Activated naive CD4-positive, alpha-beta T cell treated with anti-CD3 and anti-CD28 coated beads, Interleukin-2, amount 50 U/mL, for 72 hours (primary cell): ENCODE measurements around the gene TSNAX. TPM values are rescaled to one million over a fixed set of nuclear protein-coding genes. Genes with fewer than 3 reads are reported as not detected.
"Not testable (repeated sequence)": the region's sequence is repeated elsewhere in the genome, so short reads cannot be mapped to it uniquely, and the experiment has no call there.

ENCODE experiments used
- ATAC-seq, 2 donors: fragments of 150-1000 bp; cut with Tn5 transposase; 2 replicates each; pipeline ENCODE4 v1.10.0; 2021; ENCODE audit warnings: mild to moderate bottlenecking in 2 of 2, moderate library complexity in 2 of 2
- DNase-seq, 2 donors: peaks; one replicate each; pipeline ENCODE4 v3.0.0; 2021 to 2022; ENCODE audit warnings: low spot score in 2 of 2
- H3K27ac Mint-ChIP-seq, 2 donors: one replicate each; pipeline ENCODE4 v1.8.0; 2022; ENCODE audit warnings: mild to moderate bottlenecking in 2 of 2, mixed read lengths in 2 of 2
- H3K36me3 Mint-ChIP-seq, 2 donors: one replicate each; pipeline ENCODE4 v1.8.0; 2022; ENCODE audit warnings: mixed read lengths in 2 of 2
- H3K9me3 Mint-ChIP-seq, 2 donors: one replicate each; pipeline ENCODE4 v1.8.0; 2022; ENCODE audit warnings: mixed read lengths in 2 of 2
- total RNA-seq, 2 donors: library from RNA; stranded (reverse); gene quantifications; one replicate each; pipeline ENCODE4 v1.2.3, GENCODE V29; 2022

The TSNAX gene
- total RNA-seq, 2 donors from 2014 or later = 22.3 to 34.3 TPM

- peak overlapping the region in 1 of 2 donors; percentile 22 for H3K27ac Mint-ChIP-seq
- ATAC-seq (no peak), DNase-seq (no peak)
- no peaks in the 10 kb centered on the region for H3K9me3 Mint-ChIP-seq
- no peaks in the 10 kb centered on the region for H3K36me3 Mint-ChIP-seq
Measured at GRCh38 chr1:231576804-231577718, 48.6 kb downstream of the TSNAX start.

GRCh38 chr1:231580874-231581273 lies 52.4 kb downstream of the TSNAX start:
- H3K9me3 Mint-ChIP-seq = no peaks in the 10 kb centered on the region
- DNase-seq (no peak), ATAC-seq (no peak)
- no peaks in the 10 kb centered on the region for H3K36me3 Mint-ChIP-seq
- no peak overlapping the region for H3K27ac Mint-ChIP-seq

DNA sequence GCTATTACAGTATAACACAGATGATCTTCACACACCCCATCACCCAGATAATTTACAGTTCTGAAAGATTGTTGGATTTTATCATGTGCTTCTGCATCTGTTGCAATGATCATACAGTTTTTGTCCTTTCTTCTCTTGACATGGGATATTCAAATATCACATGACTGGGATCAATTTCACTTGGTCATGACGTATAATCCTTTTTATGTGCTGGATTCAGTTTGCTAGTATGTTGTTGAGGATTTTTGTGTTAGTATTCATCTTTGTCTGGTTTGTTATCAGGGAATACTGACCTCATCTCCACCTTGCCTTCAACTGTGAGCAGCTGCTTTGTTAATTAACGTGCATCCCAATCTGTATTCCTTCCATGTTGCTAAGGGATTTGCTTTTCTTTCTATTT lies 53.4 kb downstream of the TSNAX start:
- H3K27ac Mint-ChIP-seq = no peak overlapping the region
- no peak for DNase-seq
- no peak for ATAC-seq
- no peaks in the 10 kb centered on the region for H3K36me3 Mint-ChIP-seq
- no peaks in the 10 kb centered on the region for H3K9me3 Mint-ChIP-seq

DNA sequence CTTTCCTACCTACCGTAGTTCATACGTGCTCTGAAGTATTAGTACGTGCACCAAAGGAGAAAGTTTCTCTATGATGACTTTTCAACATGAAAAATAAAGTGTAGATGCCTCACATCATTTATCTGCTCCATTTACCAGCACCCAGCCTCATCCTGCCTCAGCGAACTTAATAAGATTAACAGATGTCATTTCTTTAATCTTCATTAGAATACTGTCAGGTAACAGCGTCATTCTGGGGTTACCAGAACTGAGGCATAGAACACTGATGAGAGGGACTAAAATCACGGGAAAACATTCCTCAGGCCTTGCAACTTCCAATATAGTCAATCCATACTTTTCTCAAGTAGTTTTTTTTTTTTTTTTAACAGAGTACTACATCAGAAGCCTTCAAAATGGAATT lies 54.9 kb downstream of the TSNAX start:
- no peaks in the 10 kb centered on the region for H3K36me3 Mint-ChIP-seq
- no peak overlapping the region for H3K27ac Mint-ChIP-seq
- ATAC-seq (no peak), DNase-seq (no peak)
- H3K9me3 Mint-ChIP-seq = no peaks in the 10 kb centered on the region

DNA sequence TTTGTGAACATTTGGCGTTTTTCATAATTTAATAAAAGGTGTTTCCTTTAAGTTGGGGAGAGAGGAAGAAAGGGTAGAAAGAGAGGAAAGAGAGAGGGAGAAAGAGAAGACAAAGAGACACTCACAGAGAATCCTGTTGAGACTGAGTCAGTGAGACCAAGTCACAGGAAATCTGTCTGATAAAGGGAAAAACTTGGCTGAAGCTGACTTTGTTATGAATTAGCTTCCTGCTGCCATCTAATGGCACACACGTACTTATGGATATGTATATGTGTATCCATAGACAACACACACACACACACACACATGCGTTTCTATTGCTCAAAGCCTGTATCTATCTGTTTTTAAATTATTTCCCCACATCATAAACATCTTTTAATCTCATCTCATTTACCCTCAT lies 55.6 kb downstream of the TSNAX start:
- DNase-seq (no peak), ATAC-seq (peak in 1 of 2 donors; percentile 54)
- Mint-ChIP-seq H3K36me3 (no peaks in the 10 kb centered on the region), H3K27ac (peak overlapping the region in 1 of 2 donors; percentile 18), H3K9me3 (no peaks in the 10 kb centered on the region)

- Mint-ChIP-seq H3K27ac (peak overlapping the region in 1 of 2 donors; percentile 18), H3K36me3 (no peaks in the 10 kb centered on the region), H3K9me3 (no peaks in the 10 kb centered on the region)
- ATAC-seq = no peak
- no peak for DNase-seq
Measured at GRCh38 chr1:231584921-231585320, 56.5 kb downstream of the TSNAX start.

- peak; percentile 79 to 82 for ATAC-seq
- no peaks in the 10 kb centered on the region for H3K36me3 Mint-ChIP-seq
- no peaks in the 10 kb centered on the region for H3K9me3 Mint-ChIP-seq
- DNase-seq = peak in 1 of 2 donors; percentile 28
- H3K27ac Mint-ChIP-seq = no peak overlapping the region
Measured at GRCh38 chr1:231590453-231591198, 62.2 kb downstream of the TSNAX start.

GRCh38 chr1:231591466-231591865 lies 63.0 kb downstream of the TSNAX start:
- H3K9me3 Mint-ChIP-seq = no peaks in the 10 kb centered on the region
- ATAC-seq (no peak), DNase-seq (no peak)
- no peak overlapping the region for H3K27ac Mint-ChIP-seq
- H3K36me3 Mint-ChIP-seq = no peaks in the 10 kb centered on the region

GRCh38 chr1:231592809-231593208 lies 64.3 kb downstream of the TSNAX start:
- H3K9me3 Mint-ChIP-seq = no peaks in the 10 kb centered on the region
- H3K36me3 Mint-ChIP-seq = no peaks in the 10 kb centered on the region
- ATAC-seq (no peak), DNase-seq (no peak)
- no peak overlapping the region for H3K27ac Mint-ChIP-seq

DNA sequence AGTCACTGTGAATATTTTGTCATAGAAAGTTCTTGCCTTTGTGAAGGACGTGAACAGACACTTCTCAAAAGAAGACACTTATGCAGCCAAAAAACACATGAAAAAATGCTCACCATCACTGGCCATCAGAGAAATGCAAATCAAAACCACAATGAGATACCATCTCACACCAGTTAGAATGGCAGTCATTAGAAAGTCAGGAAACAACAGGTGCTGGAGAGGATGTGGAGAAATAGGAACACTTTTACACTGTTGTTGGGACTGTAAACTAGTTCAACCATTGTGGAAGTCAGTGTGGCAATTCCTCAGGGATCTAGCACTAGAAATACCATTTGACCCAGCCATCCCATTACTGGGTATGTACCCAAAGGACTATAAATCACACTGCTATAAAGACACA lies 64.8 kb downstream of the TSNAX start:
- not testable (repeated sequence) for H3K9me3 Mint-ChIP-seq, DNase-seq, ATAC-seq, H3K27ac Mint-ChIP-seq, H3K36me3 Mint-ChIP-seq

DNA sequence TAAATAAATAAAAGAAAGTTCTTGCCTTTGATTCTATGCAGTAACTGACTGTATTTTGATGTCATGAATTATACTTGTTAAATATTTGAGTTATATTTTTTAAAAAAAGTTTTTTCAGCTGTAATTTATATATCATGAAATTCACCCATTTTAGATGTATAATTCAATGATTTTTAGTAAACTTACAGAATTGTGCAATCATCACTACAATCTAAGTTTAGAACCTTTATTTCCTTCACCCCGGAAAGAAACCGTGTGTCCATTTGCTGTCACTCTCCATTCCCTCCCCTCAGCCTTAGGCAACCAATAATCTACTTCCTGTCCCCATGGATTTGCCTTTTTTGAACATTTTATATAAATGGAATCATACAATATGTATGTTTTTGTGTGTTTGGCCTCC lies 65.7 kb downstream of the TSNAX start:
- Mint-ChIP-seq H3K9me3 (no peaks in the 10 kb centered on the region), H3K27ac (no peak overlapping the region), H3K36me3 (no peaks in the 10 kb centered on the region)
- no peak for ATAC-seq
- DNase-seq = no peak

DNA sequence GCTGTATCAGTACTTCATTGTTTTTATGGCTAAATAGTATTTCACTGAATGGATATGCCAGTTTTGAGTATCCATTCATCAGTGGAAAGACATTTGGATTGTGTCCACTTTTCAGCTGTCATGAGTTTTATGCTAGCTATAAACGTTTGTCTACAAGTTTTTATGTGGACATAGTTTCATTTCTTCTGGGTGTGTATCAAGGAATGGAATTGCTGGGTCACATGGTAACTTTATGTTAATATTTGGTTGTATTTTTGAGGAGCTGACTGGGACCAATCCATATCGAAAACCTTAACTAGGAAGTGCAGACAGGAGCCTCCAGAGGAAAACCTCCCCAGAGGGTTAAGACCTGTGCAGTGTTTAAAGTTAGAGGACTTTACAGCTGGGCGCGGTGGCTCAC lies 66.3 kb downstream of the TSNAX start:
- no peak for DNase-seq
- no peak overlapping the region for H3K27ac Mint-ChIP-seq
- H3K9me3 Mint-ChIP-seq = no peaks in the 10 kb centered on the region
- H3K36me3 Mint-ChIP-seq = no peaks in the 10 kb centered on the region
- no peak for ATAC-seq

GRCh38 chr1:231596337-231596791 lies 67.9 kb downstream of the TSNAX start:
- DNase-seq (no peak), ATAC-seq (no peak)
- no peaks in the 10 kb centered on the region for H3K9me3 Mint-ChIP-seq
- peak overlapping the region in 1 of 2 donors; percentile 65 for H3K27ac Mint-ChIP-seq
- no peaks in the 10 kb centered on the region for H3K36me3 Mint-ChIP-seq

- H3K9me3 Mint-ChIP-seq = no peaks in the 10 kb centered on the region
- no peaks in the 10 kb centered on the region for H3K36me3 Mint-ChIP-seq
- no peak for DNase-seq
- no peak overlapping the region for H3K27ac Mint-ChIP-seq
- no peak for ATAC-seq
Measured at GRCh38 chr1:231597971-231598370, 69.5 kb downstream of the TSNAX start.

GRCh38 chr1:231600458-231600976 lies 72.0 kb downstream of the TSNAX start:
- no peak for ATAC-seq
- no peaks in the 10 kb centered on the region for H3K9me3 Mint-ChIP-seq

DNA sequence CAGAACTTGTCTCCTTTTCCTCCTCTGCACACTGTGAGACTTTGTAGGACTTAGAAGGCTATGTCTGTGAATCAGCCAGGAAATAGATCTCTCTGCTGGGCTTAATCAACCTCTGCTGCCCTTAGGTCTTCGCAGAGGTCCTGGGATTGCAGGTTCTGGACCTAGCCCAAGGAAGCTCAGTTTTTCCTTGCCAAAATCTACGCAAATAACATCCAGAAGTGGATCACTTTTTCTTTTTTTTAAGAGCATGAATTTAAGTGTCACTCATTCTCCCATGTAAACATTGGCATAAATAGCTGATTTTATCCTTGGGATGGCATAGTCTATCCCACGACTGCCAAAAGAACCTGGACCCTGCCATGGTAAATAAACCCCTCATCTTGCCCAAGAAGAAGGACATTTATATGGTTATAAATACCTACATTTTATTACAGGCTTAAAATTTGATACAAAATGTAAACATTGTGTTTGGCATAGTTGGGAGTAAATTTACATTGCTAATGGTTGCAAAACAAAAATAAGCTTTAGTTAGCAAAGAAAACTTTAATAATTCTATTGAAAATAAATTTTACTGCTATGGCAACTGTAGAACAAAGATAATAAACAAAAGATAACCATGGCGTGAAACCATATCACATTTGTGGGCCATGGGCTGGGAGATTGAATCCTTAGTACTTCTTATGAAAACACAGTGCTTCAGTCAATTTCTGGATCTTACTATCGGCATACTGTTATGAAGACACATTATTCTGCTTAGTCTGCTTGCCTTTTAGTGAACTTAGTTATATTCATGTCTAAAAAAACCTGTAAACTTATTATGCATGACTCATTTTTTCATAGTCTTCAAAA lies 73.6 kb downstream of the TSNAX start:
- no peaks in the 10 kb centered on the region for H3K36me3 Mint-ChIP-seq
- no peak overlapping the region for H3K27ac Mint-ChIP-seq
- ATAC-seq (no peak), DNase-seq (no peak)
- no peaks in the 10 kb centered on the region for H3K9me3 Mint-ChIP-seq

More at GRCh38 chr1:231600458-231600976, 72.0 kb downstream of the TSNAX start:
- Mint-ChIP-seq H3K27ac (no peak overlapping the region), H3K36me3 (no peaks in the 10 kb centered on the region)
- DNase-seq = no peak

DNA sequence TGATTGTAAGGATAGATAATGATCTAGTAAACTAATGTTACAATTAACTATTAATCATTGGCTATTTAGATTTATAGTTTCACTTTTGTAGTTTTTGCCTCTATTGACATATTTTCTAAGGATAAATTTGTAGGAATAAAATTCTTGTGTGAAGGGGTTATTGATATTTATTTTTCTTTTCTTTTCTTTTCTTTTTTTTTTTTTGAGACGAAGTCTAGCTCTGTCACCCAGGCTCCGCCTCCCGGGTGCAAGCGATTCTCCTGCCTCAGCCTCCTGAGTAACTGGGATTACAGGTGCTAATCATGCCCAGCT lies 74.2 kb downstream of the TSNAX start:
- no peak for DNase-seq
- Mint-ChIP-seq H3K9me3 (no peaks in the 10 kb centered on the region), H3K27ac (no peak overlapping the region), H3K36me3 (no peaks in the 10 kb centered on the region)
- ATAC-seq = no peak
